ENCODE measurements around the gene SF3B6. TPM values are rescaled to one million over a fixed set of nuclear protein-coding genes. Genes with fewer than 3 reads are reported as not detected.

The SF3B6 gene
- total and polyA plus RNA-seq, 7 experiments from 2014 or later: 42.4 to 231 (median 52.4) TPM

- DNase-seq: no peak
- no peak overlapping the region for H3K4me3 ChIP-seq (ENCODE audit: low read length)
- H3K27me3 ChIP-seq (ENCODE audit: control insufficient read depth in 2 of 2, insufficient read depth in 2 of 2, low read length in 2 of 2): no peaks in the 10 kb centered on the region
- ChIA-PET POLR2A (interaction anchor here (1.7 kb wide), 1 partner anchor 159 kb away, joined by 5 read pairs; no protein-coding TSS in a partner anchor), CTCF (interaction anchor here (0.8 to 3.3 kb wide), 7 partner anchors 9 to 262 kb away, joined by 3 to 59 read pairs (median 3); partner anchors contain the start of gene SF3B6)
- no peaks in the 10 kb centered on the region for H3K36me3 ChIP-seq (ENCODE audit: control insufficient read depth in 2 of 3, insufficient read depth in 3 of 3, low read length in 3 of 3)
- no peak for ATAC-seq
- H3K9me3 ChIP-seq (ENCODE audit: control insufficient read depth in 2 of 3, low read length in 3 of 3): no peaks in the 10 kb centered on the region
- peaks cover 5 to 8% of the 10 kb centered on the region in 2 donors for H3K4me1 ChIP-seq (ENCODE audit: control insufficient read depth in 2 of 2, insufficient read depth in 2 of 2, low read length in 2 of 2)
- peak overlapping the region in 2 of 9 donors; percentile 9 to 25 for H3K27ac Mint-ChIP-seq
- H3K4me1 Mint-ChIP-seq: peaks cover 10 to 21% (median 17%) of the 10 kb centered on the region in 7 donors
- no peaks in the 10 kb centered on the region for H3K27me3 Mint-ChIP-seq
- peak overlapping the region; percentile 81 to 93 (median 88) for H3K4me3 Mint-ChIP-seq
- no peaks in the 10 kb centered on the region for H3K9me3 Mint-ChIP-seq
- no peak overlapping the region for H3K27ac ChIP-seq (ENCODE audit: low read depth, low read length)
- intact Hi-C loops (cut with micrococcal nuclease): loop anchor here (2.0 kb wide), 2 partner anchors 38 to 158 kb away; partner anchors contain the start of genes WDCP (in 2 of the 2) and ATAD2B (in 1 of the 2)
- H3K36me3 Mint-ChIP-seq: peaks cover 0 to 21% (median 7%) of the 10 kb centered on the region in 5 donors
Observed at GRCh38 chr2:24085200-24085489, 9.0 kb upstream of the SF3B6 start.

- peaks cover 0 to 23% (median 7%) of the 10 kb centered on the region in 5 donors for H3K36me3 Mint-ChIP-seq
- POLR2A ChIA-PET: interaction anchor here (1.6 to 1.7 kb wide), 2 partner anchors 158 to 159 kb away, joined by 5 read pairs; partner anchors contain the start of gene ATAD2B
Observed at GRCh38 chr2:24084386-24085199, 8.5 kb upstream of the SF3B6 start, which contains the start of gene TP53I3. TSS of gene TP53I3 (minus strand) at chr2:24084834. CDS start at chr2:24084326, 508 bp downstream.

GRCh38 chr2:24083567-24084385 lies 7.7 kb upstream of the SF3B6 start:
- ATAC-seq: peak; percentile 72
- H3K4me3 ChIP-seq (ENCODE audit: low read length): peak overlapping the region; percentile 61
- CTCF ChIA-PET: interaction anchor here (0.6 to 3.3 kb wide), 9 partner anchors 11 to 690 kb away, joined by 3 to 59 read pairs (median 4); partner anchors contain the start of gene ATAD2B

More at GRCh38 chr2:24084386-24085199, 8.5 kb upstream of the SF3B6 start, which contains the start of gene TP53I3:
- Histone ChIP-seq H3K36me3 (ENCODE audit: control insufficient read depth in 2 of 3, insufficient read depth in 3 of 3, low read length in 3 of 3) (no peaks in the 10 kb centered on the region), H3K4me3 (ENCODE audit: low read length) (peak within 1 kb of the TSS; percentile 61), H3K27me3 (ENCODE audit: control insufficient read depth in 2 of 2, insufficient read depth in 2 of 2, low read length in 2 of 2) (no peaks in the 10 kb centered on the region), H3K9me3 (ENCODE audit: control insufficient read depth in 2 of 3, low read length in 3 of 3) (no peaks in the 10 kb centered on the region), H3K27ac (ENCODE audit: low read depth, low read length) (peak within 1 kb of the TSS; percentile 28), H3K4me1 (ENCODE audit: control insufficient read depth in 2 of 2, insufficient read depth in 2 of 2, low read length in 2 of 2) (peaks cover 5 to 8% of the 10 kb centered on the region in 2 donors)
- DNase-seq (peak; percentile 59 to 93 (median 80)), ATAC-seq (peak; percentile 96)
- H3K4me1 Mint-ChIP-seq: peaks cover 10 to 21% (median 17%) of the 10 kb centered on the region in 7 donors
- peak within 1 kb of the TSS; percentile 81 to 93 (median 88) for H3K4me3 Mint-ChIP-seq
- no peaks in the 10 kb centered on the region for H3K27me3 Mint-ChIP-seq
- CTCF ChIA-PET: interaction anchor here (0.6 to 3.3 kb wide), 12 partner anchors 8 to 261 kb away, joined by 3 to 59 read pairs (median 4); partner anchors contain the start of genes ATAD2B and SF3B6
- intact Hi-C loops (cut with micrococcal nuclease): loop anchor here (1.0 to 2.0 kb wide), 8 partner anchors 8 to 298 kb away; partner anchors contain the start of genes ATAD2B (in 2 of the 2), SF3B6 (in 2 of the 2) and WDCP (in 2 of the 2)
- H3K9me3 Mint-ChIP-seq: no peaks in the 10 kb centered on the region
- H3K27ac Mint-ChIP-seq: peak within 1 kb of the TSS in 8 of 9 donors; percentile 49 to 83 (median 65)

GRCh38 chr2:24082787-24083566 lies 6.9 kb upstream of the SF3B6 start:
- Mint-ChIP-seq H3K4me3 (peak overlapping the region; percentile 59 to 93 (median 88)), H3K27me3 (no peaks in the 10 kb centered on the region), H3K36me3 (peaks cover 0 to 18% (median 7%) of the 10 kb centered on the region in 5 donors), H3K9me3 (no peaks in the 10 kb centered on the region), H3K27ac (peak overlapping the region in 2 of 9 donors; percentile 47 to 49), H3K4me1 (peaks cover 11 to 24% (median 21%) of the 10 kb centered on the region in 7 donors)
- DNase-seq (no peak), ATAC-seq (no peak)
- ChIA-PET CTCF (interaction anchor here (0.6 to 3.3 kb wide), 7 partner anchors 12 to 691 kb away, joined by 3 to 59 read pairs (median 4); partner anchors contain the start of gene ATAD2B), POLR2A (interaction anchor here (1.6 kb wide), 1 partner anchor 156 kb away, joined by 5 read pairs; the partner anchor contains the start of gene ATAD2B)
- H3K9me3 ChIP-seq (ENCODE audit: control insufficient read depth in 2 of 3, low read length in 3 of 3): no peaks in the 10 kb centered on the region
- intact Hi-C loops (cut with micrococcal nuclease): no loop called here
- H3K4me1 ChIP-seq (ENCODE audit: control insufficient read depth in 2 of 2, insufficient read depth in 2 of 2, low read length in 2 of 2): peaks cover 5 to 8% of the 10 kb centered on the region in 2 donors
- H3K36me3 ChIP-seq (ENCODE audit: control insufficient read depth in 2 of 3, insufficient read depth in 3 of 3, low read length in 3 of 3): no peaks in the 10 kb centered on the region
- no peaks in the 10 kb centered on the region for H3K27me3 ChIP-seq (ENCODE audit: control insufficient read depth in 2 of 2, insufficient read depth in 2 of 2, low read length in 2 of 2)
- H3K27ac ChIP-seq (ENCODE audit: low read depth, low read length): no peak overlapping the region
- H3K4me3 ChIP-seq (ENCODE audit: low read length): no peak overlapping the region

More at GRCh38 chr2:24083567-24084385, 7.7 kb upstream of the SF3B6 start:
- peaks cover 10 to 22% (median 17%) of the 10 kb centered on the region in 7 donors for H3K4me1 Mint-ChIP-seq
- Histone ChIP-seq H3K4me1 (ENCODE audit: control insufficient read depth in 2 of 2, insufficient read depth in 2 of 2, low read length in 2 of 2) (peaks cover 5 to 8% of the 10 kb centered on the region in 2 donors), H3K27ac (ENCODE audit: low read depth, low read length) (peak overlapping the region; percentile 28), H3K36me3 (ENCODE audit: control insufficient read depth in 2 of 3, insufficient read depth in 3 of 3, low read length in 3 of 3) (no peaks in the 10 kb centered on the region), H3K9me3 (ENCODE audit: control insufficient read depth in 2 of 3, low read length in 3 of 3) (no peaks in the 10 kb centered on the region), H3K27me3 (ENCODE audit: control insufficient read depth in 2 of 2, insufficient read depth in 2 of 2, low read length in 2 of 2) (no peaks in the 10 kb centered on the region)
- no peaks in the 10 kb centered on the region for H3K9me3 Mint-ChIP-seq
- POLR2A ChIA-PET: interaction anchor here (1.6 to 1.7 kb wide), 2 partner anchors 157 to 158 kb away, joined by 5 read pairs; partner anchors contain the start of gene ATAD2B
- H3K27ac Mint-ChIP-seq: peak overlapping the region in 8 of 9 donors; percentile 49 to 83 (median 65)
- no peaks in the 10 kb centered on the region for H3K27me3 Mint-ChIP-seq
- peaks cover 0 to 22% (median 7%) of the 10 kb centered on the region in 5 donors for H3K36me3 Mint-ChIP-seq
- intact Hi-C loops (cut with micrococcal nuclease): loop anchor here (1.0 to 2.0 kb wide), 8 partner anchors 7 to 299 kb away; partner anchors contain the start of genes ATAD2B (in 2 of the 2), SF3B6 (in 2 of the 2) and WDCP (in 2 of the 2)
- peak overlapping the region; percentile 77 to 93 (median 88) for H3K4me3 Mint-ChIP-seq
- peak in 2 of 9 donors; percentile 46 to 57 for DNase-seq

- H3K27me3 Mint-ChIP-seq: no peaks in the 10 kb centered on the region
- H3K4me3 ChIP-seq (ENCODE audit: low read length): no peak overlapping the region
Observed at GRCh38 chr2:24080701-24081100, 4.6 kb upstream of the SF3B6 start.

More at GRCh38 chr2:24080701-24081100, 4.6 kb upstream of the SF3B6 start:
- DNase-seq: no peak
- Mint-ChIP-seq H3K4me1 (peaks cover 12 to 35% (median 29%) of the 10 kb centered on the region in 7 donors), H3K9me3 (no peaks in the 10 kb centered on the region), H3K36me3 (peaks cover 0 to 18% (median 5%) of the 10 kb centered on the region in 5 donors), H3K4me3 (no peak overlapping the region), H3K27ac (no peak overlapping the region)
- intact Hi-C loops (cut with micrococcal nuclease): no loop called here
- ChIA-PET CTCF (interaction anchor here (0.7 to 1.4 kb wide), 2 partner anchors 153 to 245 kb away, joined by 3 to 5 read pairs; partner anchors contain the start of gene ATAD2B), POLR2A (interaction anchor here (2.9 kb wide), 1 partner anchor 154 kb away, joined by 9 read pairs; the partner anchor contains the start of gene ATAD2B)
- H3K9me3 ChIP-seq (ENCODE audit: control insufficient read depth in 2 of 3, low read length in 3 of 3): no peaks in the 10 kb centered on the region
- no peak overlapping the region for H3K27ac ChIP-seq (ENCODE audit: low read depth, low read length)
- no peak for ATAC-seq
- no peaks in the 10 kb centered on the region for H3K27me3 ChIP-seq (ENCODE audit: control insufficient read depth in 2 of 2, insufficient read depth in 2 of 2, low read length in 2 of 2)
- no peaks in the 10 kb centered on the region for H3K36me3 ChIP-seq (ENCODE audit: control insufficient read depth in 2 of 3, insufficient read depth in 3 of 3, low read length in 3 of 3)
- H3K4me1 ChIP-seq (ENCODE audit: control insufficient read depth in 2 of 2, insufficient read depth in 2 of 2, low read length in 2 of 2): peaks cover 15 to 17% of the 10 kb centered on the region in 2 donors
